SIG-M5 treated with dmso at 0.1 percent for 504 hours (cell line): ENCODE results near the gene C4orf50.
"Not testable (repeated sequence)": the region's sequence is repeated elsewhere in the genome, so short reads cannot be mapped to it uniquely, and the experiment has no call there.

Experiments
- DNase-seq: peaks from one replicate; lab custom pipeline; 2025; ENCODE audit not compliant: unreplicated experiment; lab: John Stamatoyannopoulos, UW

C4orf50 gene

DNA sequence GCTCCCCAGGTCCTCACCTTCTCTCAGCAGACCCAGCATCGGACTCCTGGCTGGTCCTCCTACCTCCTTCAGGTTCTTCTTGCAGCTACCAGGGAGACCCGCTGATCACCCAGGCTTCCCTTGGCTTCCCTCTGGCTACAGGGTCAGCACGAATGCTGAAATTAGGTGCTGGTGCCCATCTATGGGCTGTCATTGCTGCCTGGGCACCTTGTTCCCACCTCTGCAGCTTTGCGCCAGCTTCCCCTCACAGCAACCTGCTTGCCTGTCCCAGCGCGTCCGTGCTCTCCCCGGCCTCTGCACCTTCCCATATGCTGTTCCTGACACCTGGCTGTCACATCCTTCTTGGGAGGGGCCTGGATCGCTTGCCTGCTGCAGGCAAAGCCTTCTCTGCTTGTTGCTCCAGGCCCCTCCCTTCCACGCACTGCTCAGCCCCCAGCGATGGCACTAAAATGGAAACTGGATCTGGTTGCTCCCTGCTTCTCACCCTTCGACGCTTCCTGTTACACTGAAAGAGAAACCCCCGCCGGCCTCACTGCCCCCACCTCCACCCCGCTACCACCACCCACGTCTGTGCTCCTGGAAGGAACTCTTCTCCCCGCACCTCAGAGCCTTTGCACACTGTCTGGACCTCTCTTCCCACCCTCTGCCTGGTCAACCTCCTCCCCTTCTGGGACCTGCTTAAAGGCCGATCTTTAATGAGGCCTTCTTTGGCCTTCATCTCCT lies 22.2 kb downstream of the C4orf50 start:
- no peak for DNase-seq

DNA sequence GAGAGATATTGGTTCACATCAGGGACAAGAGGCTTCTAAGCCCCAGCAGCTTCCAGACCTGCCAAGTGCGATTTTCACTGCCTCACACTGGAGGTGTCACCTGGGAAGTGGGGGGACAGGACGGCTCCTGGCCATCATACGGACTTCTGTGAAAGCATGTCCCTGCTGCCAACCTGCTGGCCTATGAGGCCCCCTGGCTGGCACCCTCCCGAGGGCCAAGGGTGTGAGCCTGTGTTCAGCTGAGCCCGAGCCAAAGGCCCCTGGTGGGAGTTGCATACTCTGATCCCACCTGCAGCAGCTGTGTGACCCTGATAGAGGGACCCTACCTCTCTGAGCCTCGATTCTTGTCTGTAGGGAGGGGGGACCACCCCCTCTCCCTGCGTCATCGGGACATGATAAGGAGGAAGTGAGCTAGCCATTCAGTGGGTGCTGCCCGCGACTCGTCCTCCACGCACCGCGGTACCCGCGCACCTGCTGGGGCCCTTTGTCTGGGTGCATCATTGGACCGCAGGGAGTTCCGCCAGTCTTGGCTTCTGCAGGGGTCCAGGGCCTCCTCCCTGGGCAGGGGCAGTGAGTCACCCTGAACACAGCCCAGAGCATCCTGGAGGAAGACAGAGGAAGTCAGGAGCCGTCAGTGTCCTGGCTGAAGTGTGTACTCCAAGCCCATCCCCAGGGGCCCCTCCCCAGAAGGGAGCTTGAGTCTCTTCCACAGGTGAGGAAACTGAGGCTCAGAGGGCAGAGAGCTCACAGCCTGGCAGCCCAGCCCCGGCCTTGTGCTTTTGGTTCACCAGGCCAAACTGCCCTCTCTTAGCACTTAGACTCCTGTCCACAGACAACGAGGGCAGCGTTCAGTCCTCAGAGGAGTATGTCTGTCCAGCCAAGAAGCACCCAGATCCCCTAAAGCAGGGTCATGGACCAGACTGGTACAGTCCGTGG lies 24.1 kb downstream of the C4orf50 start:
- DNase-seq: no peak

- DNase-seq: not testable (repeated sequence)
These were observed 24.9 kb downstream of the C4orf50 start for GRCh38 chr4:5993346-5993745.

- DNase-seq: no peak
These were observed 25.4 kb downstream of the C4orf50 start for GRCh38 chr4:5992828-5993321.

DNA sequence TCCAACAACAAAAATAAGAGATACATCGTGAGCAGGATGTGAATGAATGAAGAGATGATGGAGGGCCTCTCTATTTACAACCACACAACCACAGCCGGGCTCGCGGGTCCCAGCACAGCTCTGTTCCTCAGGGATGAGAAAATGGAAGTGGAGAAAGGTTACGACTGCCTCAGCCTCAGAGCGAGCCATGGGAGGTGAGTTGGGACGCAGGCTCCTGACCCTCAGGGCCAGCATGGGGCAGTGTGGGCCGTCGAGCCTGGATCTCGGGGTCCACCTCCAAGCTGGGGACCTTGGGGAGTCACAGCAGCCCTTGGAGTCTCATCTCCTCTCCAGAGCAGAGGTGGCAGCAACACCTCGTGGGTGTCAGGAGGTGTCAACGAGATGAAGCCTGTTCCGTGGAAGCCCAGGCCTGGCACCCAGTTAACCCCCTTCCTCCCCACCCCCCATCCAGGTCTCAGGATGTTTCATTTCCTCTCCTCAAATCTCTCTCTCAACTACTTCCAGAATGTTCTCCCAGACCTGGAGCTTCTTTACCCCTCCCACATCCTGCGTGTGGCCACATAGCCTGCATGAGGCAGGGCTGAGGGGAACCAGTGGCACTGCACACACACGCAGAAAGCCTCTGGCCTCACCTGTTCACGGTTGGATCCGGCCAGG lies 25.9 kb downstream of the C4orf50 start:
- DNase-seq: no peak

GRCh38 chr4:5991405-5991804 lies 26.8 kb downstream of the C4orf50 start:
- DNase-seq: no peak

- no peak for DNase-seq
These were observed 27.6 kb downstream of the C4orf50 start for GRCh38 chr4:5990446-5991160.

GRCh38 chr4:5989236-5990225 lies 28.7 kb downstream of the C4orf50 start:
- no peak for DNase-seq

GRCh38 chr4:5988086-5988845 lies 30.0 kb downstream of the C4orf50 start:
- DNase-seq: no peak

DNA sequence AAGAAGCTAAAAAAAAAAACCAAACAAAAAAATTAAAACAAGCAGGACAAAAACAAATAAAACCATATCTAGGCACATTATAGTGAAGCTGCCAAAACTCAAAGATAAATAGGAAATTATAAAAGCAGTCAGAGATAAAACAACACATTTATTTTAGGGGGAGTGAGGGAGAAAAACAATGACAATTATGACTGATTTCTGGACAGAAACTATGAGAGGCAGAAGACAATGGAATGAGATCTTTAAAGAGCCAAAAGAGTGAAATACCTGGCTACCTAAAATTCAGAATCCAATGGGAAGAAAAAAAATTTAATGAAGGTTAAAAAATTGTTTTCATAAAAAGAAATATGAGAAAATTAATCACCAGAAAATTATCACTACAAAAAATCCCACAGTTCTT lies 33.4 kb downstream of the C4orf50 start:
- DNase-seq: no peak

- DNase-seq: no peak
These were observed 35.9 kb downstream of the C4orf50 start for GRCh38 chr4:5982156-5982973.

- no peak for DNase-seq
These were observed 37.6 kb downstream of the C4orf50 start for GRCh38 chr4:5980436-5981155.

- no peak for DNase-seq
These were observed 38.2 kb downstream of the C4orf50 start for GRCh38 chr4:5979981-5980380.

DNA sequence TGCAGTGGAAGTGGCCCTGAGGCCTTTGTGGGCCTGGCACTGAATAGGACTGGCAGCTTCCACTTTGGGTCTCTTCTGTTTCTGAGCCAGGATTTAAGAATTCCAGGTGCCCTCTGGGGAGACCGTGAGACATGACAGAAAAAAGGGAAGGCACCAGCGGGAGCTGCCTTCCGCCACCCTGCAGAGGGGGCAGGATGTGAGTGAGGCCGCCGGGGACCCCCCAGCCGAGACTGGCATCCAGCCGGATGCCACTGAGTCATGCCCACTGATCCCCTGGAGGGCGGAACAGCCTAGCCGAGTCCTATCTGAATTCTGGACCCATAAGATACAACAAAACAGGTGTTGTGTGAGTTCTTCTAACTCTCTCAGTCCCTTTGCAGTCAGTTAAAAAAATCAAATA lies 41.3 kb downstream of the C4orf50 start:
- no peak for DNase-seq

- no peak for DNase-seq
These were observed 41.8 kb downstream of the C4orf50 start for GRCh38 chr4:5976431-5976830.

DNA sequence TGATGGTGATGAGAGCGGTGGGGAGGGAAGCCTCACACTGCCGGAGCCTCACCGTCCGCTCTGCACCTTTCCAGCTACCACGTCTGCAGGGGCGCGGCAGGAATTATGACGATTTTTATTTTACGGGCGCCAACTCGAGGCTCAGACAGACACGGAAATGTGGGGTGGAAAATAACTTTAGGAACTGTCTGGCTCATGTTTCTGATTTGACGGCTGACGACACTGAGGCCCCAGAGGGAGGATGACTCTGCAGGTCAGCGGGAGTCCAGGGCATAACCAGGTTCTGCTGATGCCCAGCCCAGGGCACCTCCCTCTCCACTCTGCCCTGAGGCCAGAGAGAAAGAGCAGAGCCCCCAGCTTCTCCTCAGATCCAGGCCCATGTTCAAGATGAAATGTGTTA lies 43.9 kb downstream of the C4orf50 start:
- DNase-seq: no peak

DNA sequence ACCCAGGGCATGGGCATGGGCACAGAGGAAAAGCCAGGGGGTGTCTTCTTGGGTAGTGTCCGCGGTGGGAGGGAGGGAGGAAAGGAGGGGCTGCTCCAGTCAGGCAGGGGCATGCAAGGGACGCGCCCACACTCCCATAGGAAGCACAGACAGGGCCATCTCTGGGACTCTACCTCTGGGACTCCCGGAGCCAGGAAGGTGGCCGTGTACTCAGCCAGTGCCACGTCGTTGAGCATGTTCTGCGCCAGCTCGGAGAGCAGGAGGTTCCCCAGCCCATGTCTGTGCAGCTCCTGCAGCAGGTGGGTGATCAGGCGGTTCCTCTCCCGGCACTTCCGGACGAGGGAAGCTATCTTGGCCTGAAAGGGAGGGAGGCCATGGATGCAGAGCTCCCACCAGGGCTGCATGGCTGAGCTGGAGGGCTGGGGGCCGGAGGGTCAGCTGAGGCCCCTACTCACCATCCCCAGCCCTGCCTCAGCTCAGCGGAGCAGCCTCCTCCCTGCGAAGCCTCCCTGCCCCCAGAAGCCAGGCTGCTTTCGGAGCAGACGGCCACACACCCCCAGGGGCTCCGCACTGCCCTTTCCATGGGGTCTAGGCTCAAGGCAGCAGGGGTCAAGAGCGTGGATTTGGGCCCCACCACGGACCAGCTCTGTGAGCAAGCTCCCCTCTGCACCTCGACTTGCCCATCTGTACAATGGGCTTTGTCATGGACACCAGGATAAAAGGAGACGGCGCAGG lies 44.6 kb downstream of the C4orf50 start:
- no peak for DNase-seq
